SK-N-SH (cell line): ENCODE measurements around the gene SLC22A4. TPM values are rescaled to one million over a fixed set of nuclear protein-coding genes. Genes with fewer than 3 reads are reported as not detected.

Experiments
- CTCF ChIA-PET: fragments of 300-600, 350-600 bp; formaldehyde crosslinking; extraction: SDS; loops from one replicate; lab custom pipeline; 2021; lab: Yijun Ruan, JAX
- POLR2A ChIA-PET: fragments of 350-600 bp; sonication (Branson Sonifier 250); formaldehyde crosslinking; extraction: SDS; loops from one replicate; lab custom pipeline; 2020; ENCODE audit warnings: antibody characterized with exemption, inconsistent platforms; lab: Yijun Ruan, JAX
- DNase-seq: peaks from one replicate; pipeline ENCODE4 v3.0.0; 2012
- H2AFZ ChIP-seq: fragments of 200-600 bp; sonication (generic); 2 replicates; pipeline ENCODE4 v1.8.1; 2016; ENCODE audit warnings: antibody characterized with exemption, mild to moderate bottlenecking, low read depth
- H3F3A ChIP-seq: fragments of 200-600 bp; sonication (generic); replicated peaks from 2 replicates; pipeline ENCODE3; 2016; ENCODE audit warnings: antibody characterized with exemption, mild to moderate bottlenecking; ENCODE audit not compliant: insufficient read depth
- H3K27ac ChIP-seq, 2 experiments: fragments of 200-500 bp in 1 of 2; fragments of 200-600 bp in 1 of 2; sonication (Bioruptor generic) in 1 of 2; sonication (generic), shearing (Covaris generic) in 1 of 2; 2 replicates each; pipeline versions ENCODE4 v1.5.1 to v1.6.1; 2014 to 2016; ENCODE audit warnings: low read depth in 2 of 2, inconsistent platforms in 1 of 2, low read length in 1 of 2, mild to moderate bottlenecking in 1 of 2, mixed read lengths in 1 of 2
- H3K27me3 ChIP-seq: fragments of 200-600 bp; sonication (generic), shearing (Covaris generic); 2 replicates; pipeline ENCODE4 v1.6.1; 2016; ENCODE audit warnings: mixed run types; ENCODE audit not compliant: insufficient read depth
- H3K36me3 ChIP-seq, 2 experiments: fragments of 200-500 bp in 1 of 2; fragments of 200-600 bp in 1 of 2; sonication (Bioruptor generic) in 1 of 2; sonication (generic) in 1 of 2; replicated peaks in 1 of 2; 2 replicates each; pipeline versions ENCODE3 to v1.5.1; 2014 to 2016; ENCODE audit warnings: low read length in 1 of 2, mild to moderate bottlenecking in 1 of 2; ENCODE audit not compliant: insufficient read depth in 2 of 2, control insufficient read depth in 1 of 2
- H3K4me1 ChIP-seq, 2 experiments: fragments of 200-500 bp in 1 of 2; fragments of 200-600 bp in 1 of 2; sonication (Bioruptor generic) in 1 of 2; sonication (generic), shearing (Covaris generic) in 1 of 2; 2 replicates each; pipeline versions ENCODE4 v1.5.1 to v1.6.1; 2014 to 2016; ENCODE audit warnings: low read depth in 1 of 2, low read length in 1 of 2, mixed run types in 1 of 2; ENCODE audit not compliant: insufficient read depth in 2 of 2, control insufficient read depth in 1 of 2
- H3K4me2 ChIP-seq: fragments of 200-600 bp; sonication (generic), shearing (Covaris generic); 2 replicates; pipeline ENCODE4 v1.6.1; 2017; ENCODE audit warnings: mixed run types
- H3K4me3 ChIP-seq, 2 experiments: fragments of 200-500 bp in 1 of 2; fragments of 200-600 bp in 1 of 2; sonication (Bioruptor generic) in 1 of 2; sonication (generic), shearing (Covaris generic) in 1 of 2; 2 replicates each; pipeline versions ENCODE4 v1.5.1 to v1.8.1; 2014 to 2016; ENCODE audit warnings: low read depth in 2 of 2, inconsistent platforms in 1 of 2, low read length in 1 of 2, mild to moderate bottlenecking in 1 of 2, mixed read lengths in 1 of 2, moderate library complexity in 1 of 2
- H3K79me2 ChIP-seq: fragments of 200-600 bp; sonication (generic); 2 replicates; pipeline ENCODE4 v1.8.1; 2017; ENCODE audit warnings: mild to moderate bottlenecking; ENCODE audit not compliant: insufficient read depth
- H3K9ac ChIP-seq: fragments of 200-600 bp; sonication (generic); 2 replicates; pipeline ENCODE4 v1.6.1; 2017; ENCODE audit warnings: mixed run types
- H3K9me2 ChIP-seq: fragments of 200-600 bp; sonication (generic); 2 replicates; pipeline ENCODE4 v1.6.1; 2017; ENCODE audit warnings: mixed run types
- H3K9me3 ChIP-seq: fragments of 200-600 bp; sonication (generic); 2 replicates; pipeline ENCODE4 v1.6.1; 2017; ENCODE audit warnings: mixed run types, mild to moderate bottlenecking, moderate library complexity
- H4K20me1 ChIP-seq: fragments of 200-600 bp; sonication (generic); 2 replicates; pipeline ENCODE4 v1.6.1; 2017; ENCODE audit warnings: mild to moderate bottlenecking, mixed run types; ENCODE audit not compliant: insufficient read depth
- CHD2 ChIP-seq: fragments of 150-350 bp; IDR thresholded peaks from 2 replicates; pipeline ENCODE4 v1.6.1; 2018; ENCODE audit warnings: low read length; ENCODE audit not compliant: partially characterized antibody
- EP300 ChIP-seq, 2 experiments: IDR thresholded peaks; 2 replicates each; pipeline versions ENCODE4 v1.4.0 to v1.6.1; 2012; ENCODE audit warnings: borderline replicate concordance in 1 of 2, low read depth in 1 of 2, low read length in 1 of 2
- EZH2phosphoT487 ChIP-seq: fragments of 200-600 bp; sonication (generic); IDR thresholded peaks from 2 replicates; pipeline ENCODE4 v1.6.1; 2017; ENCODE audit warnings: low read depth, mixed run types, mild to moderate bottlenecking, antibody characterized with exemption, moderate library complexity, borderline replicate concordance
- FOXJ3 ChIP-seq: sonication (generic); formaldehyde crosslinking; IDR thresholded peaks from 2 replicates; pipeline ENCODE4 v1.5.1; 2020; ENCODE audit warnings: mild to moderate bottlenecking, missing genetic modification reagents
- FOXM1 ChIP-seq: IDR thresholded peaks from 2 replicates; pipeline ENCODE4 v1.4.0; 2012; ENCODE audit warnings: low read depth, mild to moderate bottlenecking
- GATA2 ChIP-seq: sonication (generic); formaldehyde crosslinking; IDR thresholded peaks from 2 replicates; pipeline ENCODE4 v1.5.0; 2020; ENCODE audit warnings: mild to moderate bottlenecking, missing genetic modification reagents
- JUND ChIP-seq: IDR thresholded peaks from 2 replicates; pipeline ENCODE4 v1.4.0; 2012
- MXI1 ChIP-seq: IDR thresholded peaks from 2 replicates; pipeline ENCODE4 v1.6.1; 2012; ENCODE audit warnings: mild to moderate bottlenecking, low read depth, low read length, improper control_type of control experiment
- NFIC ChIP-seq: IDR thresholded peaks from 2 replicates; pipeline ENCODE4 v1.4.0; 2012; ENCODE audit warnings: borderline replicate concordance
- NRF1 ChIP-seq: IDR thresholded peaks from 2 replicates; pipeline ENCODE4 v1.6.1; 2012; ENCODE audit warnings: low read depth, mild to moderate bottlenecking, low read length
- PBX3 ChIP-seq: IDR thresholded peaks from 2 replicates; pipeline ENCODE4; 2012
- POLR2AphosphoS5 ChIP-seq: IDR thresholded peaks from 2 replicates; pipeline ENCODE4 v1.6.1; 2012; ENCODE audit warnings: low read depth, low read length
- RCOR1 ChIP-seq: fragments of 150-350 bp; IDR thresholded peaks from 2 replicates; pipeline ENCODE4 v1.6.1; 2017; ENCODE audit warnings: antibody characterized with exemption, low read length
- SIN3A ChIP-seq: IDR thresholded peaks from 2 replicates; pipeline ENCODE4 v1.6.1; 2012; ENCODE audit warnings: low read depth, mild to moderate bottlenecking, low read length, moderate library complexity, borderline replicate concordance
- TCF12 ChIP-seq: IDR thresholded peaks from 2 replicates; pipeline ENCODE4 v1.4.0; 2012
- USF1 ChIP-seq: IDR thresholded peaks from 2 replicates; pipeline ENCODE4 v1.4.0; 2012; ENCODE audit warnings: low read depth, borderline replicate concordance
- WGBS: methylation state at CpG from one replicate; pipeline ENCODE4 v1.1.6; 2017; ENCODE audit warnings: low lambda C conversion rate; 5-methylcytosine and 5-hydroxymethylcytosine counted together
- polyA plus RNA-seq, 3 experiments: library from polyadenylated mRNA; depleted of rRNA; stranded (reverse); fragments of >200 nt; gene quantifications; 2 replicates each; pipeline ENCODE4 v1.2.3, GENCODE V29; 2012
- TF ChIP-seq, protein P1 (sequence below): fragments of 200-600 bp; sonication (generic); IDR thresholded peaks from 2 replicates; pipeline ENCODE4 v1.6.1; 2017; ENCODE audit warnings: antibody characterized with exemption, mild to moderate bottlenecking, moderate library complexity
- TF ChIP-seq, protein P2 (sequence below): fragments of 150-350 bp; IDR thresholded peaks from 2 replicates; pipeline ENCODE4 v1.6.1; 2016; ENCODE audit warnings: mild to moderate bottlenecking, low read depth, low read length

Gene SLC22A4
- polyA plus RNA-seq, 1 of the 3 experiments (the other 2 are of a cell fraction) = 3.3 TPM

DNA sequence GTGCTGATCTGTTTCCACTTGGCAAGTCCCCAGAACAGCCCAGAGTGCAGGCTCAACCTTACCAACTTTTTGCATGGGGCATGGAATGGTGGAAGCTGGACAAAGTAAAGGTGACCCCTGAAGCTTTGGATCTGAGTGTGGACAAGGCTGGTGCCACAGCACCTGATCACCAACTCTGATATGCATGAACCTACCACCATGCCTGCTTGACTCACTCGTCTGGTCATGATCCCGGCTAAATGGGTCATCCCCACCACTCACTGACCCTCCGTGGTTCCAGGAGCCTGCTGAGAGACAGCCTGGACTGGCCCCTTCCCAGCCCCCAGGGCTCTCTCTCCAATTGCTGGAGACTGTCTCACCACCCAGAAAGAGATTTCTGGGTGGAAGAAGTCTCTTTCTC lies 14.4 kb upstream of the SLC22A4 start:
- no peaks in the 10 kb centered on the region for H4K20me1 ChIP-seq
- WGBS = 87% methylated on average over 3 of the region's 3 CpGs
- no peaks in the 10 kb centered on the region for H3K27me3 ChIP-seq
- no peaks in the 10 kb centered on the region for H3K9me2 ChIP-seq
- ChIA-PET POLR2A (no interaction called here), CTCF (interaction anchor here (1.2 to 1.6 kb wide), 3 partner anchors 11 to 42 kb away, joined by 3 to 6 read pairs (median 5); no protein-coding TSS in a partner anchor)
- H3K27ac ChIP-seq = no peak overlapping the region
- H3K4me2 ChIP-seq = no peak overlapping the region
- H3K9ac ChIP-seq = no peak overlapping the region
- no peaks in the 10 kb centered on the region for H3K36me3 ChIP-seq
- no peak overlapping the region for H2AFZ ChIP-seq
- H3K4me3 ChIP-seq = no peak overlapping the region
- DNase-seq = no peak
- no peaks in the 10 kb centered on the region for H3F3A ChIP-seq
- TF ChIP-seq USF1 = no peak
- TF ChIP-seq MXI1 = no peak
- no peak for TF ChIP-seq TCF12
- TF ChIP-seq, all 33 proteins: peak for 0
- H3K4me1 ChIP-seq = peaks cover 0 to 11% of the 10 kb centered on the region in 2 experiments; a peak in 1 of 4 replicates
- no peaks in the 10 kb centered on the region for H3K9me3 ChIP-seq
- H3K79me2 ChIP-seq = no peaks in the 10 kb centered on the region

DNA sequence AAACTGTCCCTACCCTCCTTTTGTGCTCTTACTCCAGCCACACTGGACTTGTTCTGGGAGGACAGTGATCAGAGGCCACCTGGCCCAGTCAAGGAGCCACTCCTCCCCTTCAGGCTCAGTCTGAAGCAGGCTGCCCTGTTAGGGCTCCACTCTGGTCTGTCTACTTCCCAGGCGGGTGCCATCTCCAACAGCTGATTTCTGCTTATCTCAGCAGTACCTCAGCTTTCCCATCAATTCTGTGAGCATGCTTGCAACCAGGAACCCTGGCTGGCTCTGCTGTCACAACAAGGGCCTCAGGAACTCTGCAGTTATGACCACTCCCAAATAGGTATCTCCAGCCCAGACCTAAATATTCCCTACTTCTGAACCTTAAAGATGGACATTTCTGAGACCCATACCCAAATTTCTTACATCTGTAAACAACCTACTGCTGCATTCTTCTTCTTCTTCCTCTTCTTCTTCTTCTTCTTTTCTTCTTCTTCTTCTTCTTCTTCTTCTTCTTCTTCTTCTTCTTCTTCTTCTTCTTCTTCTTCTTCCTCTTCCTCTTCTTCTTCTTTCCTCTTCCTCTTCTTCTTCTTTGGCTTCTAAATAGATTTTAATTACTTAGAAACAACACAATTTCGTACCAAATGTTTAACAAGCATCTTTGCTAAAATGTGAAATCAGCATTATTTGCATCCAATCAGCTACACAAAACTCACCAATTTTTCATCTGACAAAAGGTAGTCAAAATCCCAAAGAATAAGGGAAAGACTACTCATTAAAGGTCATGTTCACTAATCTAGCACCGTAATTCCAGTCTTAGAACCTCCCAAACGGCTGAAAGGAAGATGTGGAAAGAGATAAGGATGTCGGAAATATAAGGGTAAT lies 13.6 kb upstream of the SLC22A4 start:
- Histone ChIP-seq H4K20me1 (no peaks in the 10 kb centered on the region), H3K27me3 (no peaks in the 10 kb centered on the region), H3K27ac (no peak overlapping the region), H3K9me3 (no peaks in the 10 kb centered on the region), H3K4me1 (peaks cover 0 to 11% of the 10 kb centered on the region in 2 experiments; a peak in 1 of 4 replicates), H3F3A (no peaks in the 10 kb centered on the region), H3K4me2 (no peak overlapping the region), H3K9me2 (no peaks in the 10 kb centered on the region), H3K4me3 (no peak overlapping the region), H3K36me3 (no peaks in the 10 kb centered on the region), H2AFZ (no peak overlapping the region), H3K9ac (no peak overlapping the region), H3K79me2 (no peaks in the 10 kb centered on the region)
- no peak for DNase-seq
- CTCF ChIA-PET = interaction anchor here (0.7 to 2.4 kb wide), 9 partner anchors 8 to 130 kb away, joined by 3 to 15 read pairs (median 4); partner anchors contain the start of gene SLC22A5
- POLR2A ChIA-PET = interaction anchor here (1.6 kb wide), 1 partner anchor 13 kb away, joined by 5 read pairs; the partner anchor contains the start of gene SLC22A4
- TF ChIP-seq POLR2AphosphoS5 (no peak), FOXJ3 (CRISPR knock-in tag) (no peak), CHD2 (no peak), GATA2 (CRISPR knock-in tag) (no peak), EZH2phosphoT487 (no peak), FOXM1 (no peak), EP300 (IDR thresholded peaks at IDR 0.05; ENCODE audit: borderline replicate concordance in 1 of 2, low read depth in 1 of 2, low read length in 1 of 2) (no peak), TCF12 (no peak), NRF1 (no peak), PBX3 (no peak), JUND (no peak), NFIC (no peak), SIN3A (no peak), RCOR1 (no peak)
- TF ChIP-seq, protein P1, sequence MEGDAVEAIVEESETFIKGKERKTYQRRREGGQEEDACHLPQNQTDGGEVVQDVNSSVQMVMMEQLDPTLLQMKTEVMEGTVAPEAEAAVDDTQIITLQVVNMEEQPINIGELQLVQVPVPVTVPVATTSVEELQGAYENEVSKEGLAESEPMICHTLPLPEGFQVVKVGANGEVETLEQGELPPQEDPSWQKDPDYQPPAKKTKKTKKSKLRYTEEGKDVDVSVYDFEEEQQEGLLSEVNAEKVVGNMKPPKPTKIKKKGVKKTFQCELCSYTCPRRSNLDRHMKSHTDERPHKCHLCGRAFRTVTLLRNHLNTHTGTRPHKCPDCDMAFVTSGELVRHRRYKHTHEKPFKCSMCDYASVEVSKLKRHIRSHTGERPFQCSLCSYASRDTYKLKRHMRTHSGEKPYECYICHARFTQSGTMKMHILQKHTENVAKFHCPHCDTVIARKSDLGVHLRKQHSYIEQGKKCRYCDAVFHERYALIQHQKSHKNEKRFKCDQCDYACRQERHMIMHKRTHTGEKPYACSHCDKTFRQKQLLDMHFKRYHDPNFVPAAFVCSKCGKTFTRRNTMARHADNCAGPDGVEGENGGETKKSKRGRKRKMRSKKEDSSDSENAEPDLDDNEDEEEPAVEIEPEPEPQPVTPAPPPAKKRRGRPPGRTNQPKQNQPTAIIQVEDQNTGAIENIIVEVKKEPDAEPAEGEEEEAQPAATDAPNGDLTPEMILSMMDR = no peak
- TF ChIP-seq, protein P2, sequence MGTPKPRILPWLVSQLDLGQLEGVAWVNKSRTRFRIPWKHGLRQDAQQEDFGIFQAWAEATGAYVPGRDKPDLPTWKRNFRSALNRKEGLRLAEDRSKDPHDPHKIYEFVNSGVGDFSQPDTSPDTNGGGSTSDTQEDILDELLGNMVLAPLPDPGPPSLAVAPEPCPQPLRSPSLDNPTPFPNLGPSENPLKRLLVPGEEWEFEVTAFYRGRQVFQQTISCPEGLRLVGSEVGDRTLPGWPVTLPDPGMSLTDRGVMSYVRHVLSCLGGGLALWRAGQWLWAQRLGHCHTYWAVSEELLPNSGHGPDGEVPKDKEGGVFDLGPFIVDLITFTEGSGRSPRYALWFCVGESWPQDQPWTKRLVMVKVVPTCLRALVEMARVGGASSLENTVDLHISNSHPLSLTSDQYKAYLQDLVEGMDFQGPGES = no peak
- WGBS = 74% methylated on average over 5 of the region's 5 CpGs
